ENCODE results near the gene SCN4A. TPM values are rescaled to one million over a fixed set of nuclear protein-coding genes. Genes with fewer than 3 reads are reported as not detected.

SCN4A gene
- total RNA-seq, 2 donors from 2014 or later: 3.9 to 4.4 TPM

DNA sequence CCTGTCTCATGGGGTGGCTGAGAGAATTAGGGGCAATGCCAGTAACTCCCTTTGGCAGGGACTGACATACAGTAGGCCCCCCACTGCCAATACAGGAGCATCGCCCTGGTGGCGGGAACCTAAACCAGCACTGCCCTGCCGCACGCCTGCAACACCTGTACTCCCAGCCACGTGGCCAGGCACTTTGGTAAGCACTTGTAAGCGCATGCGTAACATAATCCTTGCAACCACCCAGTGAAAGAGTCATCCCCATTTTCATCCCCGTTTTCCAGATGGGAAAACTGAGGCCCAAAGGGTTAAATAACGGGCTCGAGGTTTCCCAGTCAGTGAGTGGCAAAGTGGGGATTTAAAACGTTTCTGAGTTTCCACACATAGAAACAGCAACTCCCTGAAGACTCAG is 17.5 kb downstream of the SCN4A start:
- H3K4me1 Mint-ChIP-seq: peaks cover 6% of the 10 kb centered on the region
- TF ChIP-seq, protein P1, sequence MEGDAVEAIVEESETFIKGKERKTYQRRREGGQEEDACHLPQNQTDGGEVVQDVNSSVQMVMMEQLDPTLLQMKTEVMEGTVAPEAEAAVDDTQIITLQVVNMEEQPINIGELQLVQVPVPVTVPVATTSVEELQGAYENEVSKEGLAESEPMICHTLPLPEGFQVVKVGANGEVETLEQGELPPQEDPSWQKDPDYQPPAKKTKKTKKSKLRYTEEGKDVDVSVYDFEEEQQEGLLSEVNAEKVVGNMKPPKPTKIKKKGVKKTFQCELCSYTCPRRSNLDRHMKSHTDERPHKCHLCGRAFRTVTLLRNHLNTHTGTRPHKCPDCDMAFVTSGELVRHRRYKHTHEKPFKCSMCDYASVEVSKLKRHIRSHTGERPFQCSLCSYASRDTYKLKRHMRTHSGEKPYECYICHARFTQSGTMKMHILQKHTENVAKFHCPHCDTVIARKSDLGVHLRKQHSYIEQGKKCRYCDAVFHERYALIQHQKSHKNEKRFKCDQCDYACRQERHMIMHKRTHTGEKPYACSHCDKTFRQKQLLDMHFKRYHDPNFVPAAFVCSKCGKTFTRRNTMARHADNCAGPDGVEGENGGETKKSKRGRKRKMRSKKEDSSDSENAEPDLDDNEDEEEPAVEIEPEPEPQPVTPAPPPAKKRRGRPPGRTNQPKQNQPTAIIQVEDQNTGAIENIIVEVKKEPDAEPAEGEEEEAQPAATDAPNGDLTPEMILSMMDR (conservative IDR thresholded peaks at IDR 0.05): peak; percentile 19
- no peak overlapping the region for H3K4me3 ChIP-seq (ENCODE audit: low read length)
- H3K4me3 Mint-ChIP-seq: no peak overlapping the region
- no peaks in the 10 kb centered on the region for H3K36me3 ChIP-seq (ENCODE audit: control insufficient read depth, insufficient read depth, low read length)
- H3K9me3 ChIP-seq (ENCODE audit: control insufficient read depth, low read length): no peaks in the 10 kb centered on the region
- no peaks in the 10 kb centered on the region for H3K9me3 Mint-ChIP-seq
- no peak overlapping the region for H3K27ac ChIP-seq (ENCODE audit: low read depth, low read length)
- no peak overlapping the region for H3K9ac ChIP-seq (ENCODE audit: extremely low read depth, low read length, poor library complexity, severe bottlenecking)
- H3K27ac Mint-ChIP-seq: no peak overlapping the region
- H3K36me3 Mint-ChIP-seq (ENCODE audit: low read depth): peaks cover 1% of the 10 kb centered on the region
- H3K27me3 ChIP-seq (ENCODE audit: control insufficient read depth, insufficient read depth, low read length, poor library complexity, severe bottlenecking): peaks cover 15% of the 10 kb centered on the region
- H3K4me1 ChIP-seq (ENCODE audit: control insufficient read depth, insufficient read depth, low read length): no peaks in the 10 kb centered on the region
- DNase-seq: no peak
- 87 to 90% methylated on average over 11 of the region's 11 CpGs for WGBS, 2 experiments (ENCODE audit: insufficient coverage in 1 of 2, insufficient read length in 1 of 2)
- H3K27me3 Mint-ChIP-seq (ENCODE audit: insufficient read depth): peaks cover 20% of the 10 kb centered on the region

DNA sequence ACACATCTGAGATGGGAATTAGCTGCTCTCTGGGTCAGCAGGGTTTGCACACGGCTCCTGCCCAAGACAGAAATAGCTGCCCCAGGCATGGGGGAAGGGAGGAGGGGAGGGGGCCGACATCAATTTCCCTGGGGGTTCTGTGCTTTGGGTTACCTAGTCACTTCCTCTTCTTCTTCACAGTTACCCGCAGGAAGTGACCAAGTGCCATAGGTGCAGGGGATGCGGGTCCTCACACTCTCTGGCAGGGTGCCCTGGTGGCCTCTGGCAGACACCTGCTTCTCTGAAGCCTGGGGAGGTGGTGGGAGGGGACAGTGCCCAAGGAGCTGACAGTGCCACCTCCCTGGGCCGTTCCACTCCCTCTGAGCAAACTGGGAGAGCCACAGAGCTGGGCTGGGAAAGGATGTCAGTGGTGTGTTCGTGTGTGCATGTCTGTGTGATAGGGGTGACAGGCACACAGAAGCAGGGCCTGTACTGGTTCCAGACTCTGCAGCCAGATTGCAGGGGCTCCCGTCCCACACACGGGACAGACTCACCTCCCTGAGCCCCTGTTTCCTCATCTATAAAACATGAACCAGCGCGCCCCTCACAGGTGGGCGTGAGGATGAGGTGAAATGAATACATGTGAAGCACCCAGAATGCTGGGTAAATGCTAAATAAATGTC is 18.2 kb downstream of the SCN4A start:
- H3K4me1 ChIP-seq (ENCODE audit: control insufficient read depth, insufficient read depth, low read length): no peaks in the 10 kb centered on the region
- no peaks in the 10 kb centered on the region for H3K9me3 ChIP-seq (ENCODE audit: control insufficient read depth, low read length)
- Mint-ChIP-seq H3K36me3 (ENCODE audit: low read depth) (peaks cover 1% of the 10 kb centered on the region), H3K27ac (no peak overlapping the region), H3K27me3 (ENCODE audit: insufficient read depth) (peaks cover 14% of the 10 kb centered on the region), H3K4me1 (peaks cover 3% of the 10 kb centered on the region), H3K9me3 (no peaks in the 10 kb centered on the region), H3K4me3 (no peak overlapping the region)
- TF ChIP-seq, protein P1 (conservative IDR thresholded peaks at IDR 0.05): no peak
- no peak overlapping the region for H3K4me3 ChIP-seq (ENCODE audit: low read length)
- no peak overlapping the region for H3K27ac ChIP-seq (ENCODE audit: low read depth, low read length)
- no peak overlapping the region for H3K9ac ChIP-seq (ENCODE audit: extremely low read depth, low read length, poor library complexity, severe bottlenecking)
- H3K36me3 ChIP-seq (ENCODE audit: control insufficient read depth, insufficient read depth, low read length): no peaks in the 10 kb centered on the region
- peaks cover 8% of the 10 kb centered on the region for H3K27me3 ChIP-seq (ENCODE audit: control insufficient read depth, insufficient read depth, low read length, poor library complexity, severe bottlenecking)
- DNase-seq: no peak
- WGBS, 2 experiments (ENCODE audit: insufficient coverage in 1 of 2, insufficient read length in 1 of 2): 84% methylated on average over 3 to 10 of the region's 11 CpGs

DNA sequence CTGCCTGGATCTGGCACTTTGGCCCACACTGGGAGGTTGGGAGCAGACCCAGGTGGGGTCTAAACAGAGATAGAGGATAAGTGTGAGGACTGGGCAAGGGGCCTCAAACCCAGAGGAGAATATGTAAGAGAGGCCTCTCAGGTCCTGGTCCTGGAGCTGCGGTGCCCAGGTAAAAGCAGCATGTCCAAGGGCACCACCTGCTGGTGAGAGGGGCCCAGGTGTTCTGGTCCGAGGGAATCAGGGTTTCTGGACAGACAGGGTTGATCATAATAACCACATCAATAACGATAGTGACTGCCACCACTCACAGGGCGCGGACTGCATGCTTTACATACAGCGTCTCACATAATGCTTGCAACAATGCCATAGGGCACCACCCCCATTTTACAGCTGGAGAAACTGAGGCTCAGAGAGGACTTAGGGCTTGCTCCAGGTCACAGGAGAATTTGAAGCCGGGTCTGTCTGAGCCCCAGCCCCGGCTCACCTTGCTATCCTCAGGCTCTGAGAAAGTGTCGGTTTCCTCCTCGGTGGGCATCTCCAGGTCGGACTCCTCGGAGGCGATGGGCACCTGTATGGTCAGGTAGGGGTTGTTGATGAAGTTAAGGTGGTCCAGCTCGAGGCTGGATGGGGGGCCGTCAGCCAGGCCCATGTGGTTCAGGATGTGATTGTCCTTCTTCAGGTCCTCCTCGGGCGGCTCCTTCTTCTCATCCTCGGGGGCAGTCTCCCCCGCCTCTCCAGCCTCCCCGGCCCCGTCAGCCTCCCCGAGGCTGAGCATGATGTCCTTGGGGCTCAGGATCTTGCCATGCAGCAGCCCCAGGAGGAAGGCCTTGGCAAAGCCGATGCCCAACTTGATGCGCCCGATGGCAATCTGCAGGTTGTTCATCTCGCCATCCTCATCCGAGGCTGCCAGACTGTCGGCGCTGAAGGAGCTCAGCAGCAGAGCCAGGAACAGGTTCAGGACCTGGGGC is 21.5 kb downstream of the SCN4A start:
- H3K27me3 Mint-ChIP-seq (ENCODE audit: insufficient read depth): no peaks in the 10 kb centered on the region
- peak; percentile 95 for DNase-seq

More for the DNA sequence above, 21.5 kb downstream of the SCN4A start:
- Histone ChIP-seq H3K9me3 (ENCODE audit: control insufficient read depth, low read length) (no peaks in the 10 kb centered on the region), H3K4me1 (ENCODE audit: control insufficient read depth, insufficient read depth, low read length) (no peaks in the 10 kb centered on the region), H3K36me3 (ENCODE audit: control insufficient read depth, insufficient read depth, low read length) (no peaks in the 10 kb centered on the region), H3K4me3 (ENCODE audit: low read length) (no peak overlapping the region), H3K9ac (ENCODE audit: extremely low read depth, low read length, poor library complexity, severe bottlenecking) (no peak overlapping the region), H3K27ac (ENCODE audit: low read depth, low read length) (no peak overlapping the region), H3K27me3 (ENCODE audit: control insufficient read depth, insufficient read depth, low read length, poor library complexity, severe bottlenecking) (no peaks in the 10 kb centered on the region)
- Mint-ChIP-seq H3K4me1 (peaks cover 3% of the 10 kb centered on the region), H3K36me3 (ENCODE audit: low read depth) (no peaks in the 10 kb centered on the region), H3K4me3 (no peak overlapping the region), H3K27ac (no peak overlapping the region), H3K9me3 (no peaks in the 10 kb centered on the region)
- TF ChIP-seq, protein P1 (conservative IDR thresholded peaks at IDR 0.05): peak; percentile 82
- 89 to 91% methylated on average over 14 to 29 of the region's 29 CpGs for WGBS, 2 experiments (ENCODE audit: insufficient coverage in 1 of 2, insufficient read length in 1 of 2)

Measured in endodermal cell (in vitro differentiated cells).